IMR-90 (cell line): Measurements from ENCODE around the gene COL5A3.

Experiments
- CTCF ChIP-seq: conservative IDR thresholded peaks from 2 replicates; pipeline ENCODE4 v1.5.1; 2012; ENCODE audit warnings: mild to moderate bottlenecking, low read depth, low read length, improper control_type of control experiment
- FOS ChIP-seq: fragments of 150-350 bp; IDR thresholded peaks from 2 replicates; pipeline ENCODE4 v1.6.1; 2016; ENCODE audit warnings: low read depth, low read length
- MAFK ChIP-seq: IDR thresholded peaks from 2 replicates; pipeline ENCODE4 v1.6.1; 2012; ENCODE audit warnings: low read depth, low read length, improper control_type of control experiment
- MAZ ChIP-seq: IDR thresholded peaks from 2 replicates; pipeline ENCODE4 v1.6.1; 2012; ENCODE audit warnings: low read depth, mild to moderate bottlenecking, low read length, improper control_type of control experiment, moderate library complexity, borderline replicate concordance
- POLR2A ChIP-seq: IDR thresholded peaks from 2 replicates; pipeline ENCODE4 v1.6.1; 2012; ENCODE audit warnings: mild to moderate bottlenecking, low read depth, low read length
- SMC3 ChIP-seq: fragments of 150-350 bp; IDR thresholded peaks from 2 replicates; pipeline ENCODE4 v1.6.1; 2016; ENCODE audit warnings: low read depth, mild to moderate bottlenecking, antibody characterized with exemption, low read length, moderate library complexity
- USF2 ChIP-seq: fragments of 150-350 bp; IDR thresholded peaks from 2 replicates; pipeline ENCODE4 v1.6.1; 2017; ENCODE audit warnings: mild to moderate bottlenecking, antibody characterized with exemption, low read length, low read depth

- TF ChIP-seq CTCF (no peak), POLR2A (no peak), USF2 (no peak), FOS (no peak), MAFK (no peak), MAZ (no peak), SMC3 (no peak)
Observed at GRCh38 chr19:9941671-9942070, 68.6 kb downstream of the COL5A3 start.
